GM21367 (cell line): ENCODE results near the gene VTN.

Source experiments
- ATAC-seq: cut with Tn5 transposase; IDR thresholded peaks from one replicate; pipeline ENCODE4 v1.9.1; 2021; ENCODE audit not compliant: unreplicated experiment

VTN gene

DNA sequence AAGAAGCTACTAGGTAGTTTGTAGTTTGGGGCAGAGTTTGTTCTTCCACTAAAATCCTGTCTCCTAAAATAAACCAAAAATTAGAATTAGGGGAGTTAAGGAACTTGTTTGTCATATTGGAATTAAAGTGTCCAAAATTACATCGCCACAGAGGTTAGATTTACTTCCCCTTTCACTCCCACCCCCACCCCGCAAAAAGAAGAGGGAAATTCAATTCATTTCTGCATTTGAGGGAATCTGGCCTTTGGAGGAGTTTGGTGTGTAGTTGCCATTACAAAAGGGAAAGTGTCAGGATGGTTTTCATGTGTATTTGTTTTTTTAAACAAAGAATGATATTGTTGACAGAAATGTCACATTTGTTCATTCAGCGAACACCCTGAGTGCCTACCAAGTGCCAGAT, 45.3 kb downstream of the VTN start:
- no peak for ATAC-seq

- no peak for ATAC-seq
Observed at GRCh38 chr17:28324267-28324745, 45.8 kb downstream of the VTN start.

- ATAC-seq = no peak
Observed at GRCh38 chr17:28320215-28321061, 49.7 kb downstream of the VTN start.

- ATAC-seq = no peak
Observed at GRCh38 chr17:28319598-28319935, 50.5 kb downstream of the VTN start.

- peak; percentile 89 for ATAC-seq
Observed at GRCh38 chr17:28318759-28319597, 51.1 kb downstream of the VTN start, which contains the start of gene TMEM97. Gene TMEM97 (plus strand): TSS chr17:28319200. CDS start chr17:28319240, 40 bp downstream.

DNA sequence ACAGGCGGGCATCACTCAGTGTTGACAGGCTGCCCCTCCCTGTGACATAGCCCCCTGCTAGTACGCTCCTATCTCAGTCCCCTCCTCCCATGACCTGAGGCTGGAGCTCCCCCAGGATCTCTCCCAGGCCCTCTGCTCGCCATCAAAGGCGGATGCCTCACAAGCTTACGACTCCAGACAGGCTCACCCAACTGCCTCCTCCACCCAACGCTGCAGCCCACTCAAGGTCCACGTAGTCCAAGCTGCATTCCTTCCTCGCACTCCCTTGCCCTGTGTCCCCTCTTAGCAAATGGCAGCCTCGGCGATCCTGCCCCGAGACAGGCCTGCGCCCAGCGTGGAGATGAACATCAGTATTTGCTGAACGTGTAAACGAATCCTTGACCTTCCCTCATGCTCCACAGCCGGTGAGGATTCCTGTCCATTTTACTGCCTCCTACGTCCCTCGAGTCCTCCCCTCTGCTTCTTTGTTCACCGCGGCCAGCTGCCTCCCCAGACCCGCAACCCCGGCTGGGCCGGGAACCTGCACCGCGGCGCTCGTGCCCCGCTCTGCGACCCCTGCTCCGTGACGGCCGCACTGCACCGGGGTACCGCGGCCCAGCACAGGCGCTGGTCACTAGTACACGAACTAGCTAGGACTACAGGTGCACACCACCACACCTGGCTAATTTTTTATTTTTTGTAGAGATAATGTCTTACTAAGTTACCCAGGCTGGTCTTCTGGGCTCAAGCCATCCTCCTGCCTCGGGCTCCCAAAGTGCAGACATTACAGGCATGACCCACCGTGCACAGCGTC, 51.9 kb downstream of the VTN start:
- peak; percentile 4 for ATAC-seq
